GM18861 (cell line): ENCODE data around the gene DCUN1D4.

ENCODE experiments used
- ATAC-seq: cut with Tn5 transposase; IDR thresholded peaks from one replicate; pipeline ENCODE4 v1.9.1; 2021; ENCODE audit not compliant: unreplicated experiment

Gene DCUN1D4

GRCh38 chr4:51842554-51843308, at the start of gene DCUN1D4:
TSS of gene DCUN1D4 (plus strand) at chr4:51843153. CDS start at chr4:51843243, 90 bp downstream.
- peak; percentile 93 for ATAC-seq

- no peak for ATAC-seq
Observed at GRCh38 chr4:51820443-51821234, 22.3 kb upstream of the DCUN1D4 start.

- no peak for ATAC-seq
Observed at GRCh38 chr4:51825341-51825740, 17.6 kb upstream of the DCUN1D4 start.

- ATAC-seq = no peak
Observed at GRCh38 chr4:51830156-51830720, 12.7 kb upstream of the DCUN1D4 start.

GRCh38 chr4:51831133-51831532, 11.8 kb upstream of the DCUN1D4 start:
- ATAC-seq = peak; percentile 69

GRCh38 chr4:51833236-51833635, 9.7 kb upstream of the DCUN1D4 start:
- no peak for ATAC-seq

GRCh38 chr4:51835079-51835478, 7.9 kb upstream of the DCUN1D4 start:
- ATAC-seq = no peak

GRCh38 chr4:51835855-51836254, 7.1 kb upstream of the DCUN1D4 start:
- no peak for ATAC-seq

GRCh38 chr4:51836549-51836948, 6.4 kb upstream of the DCUN1D4 start:
- ATAC-seq = no peak

GRCh38 chr4:51840781-51841180, 2.2 kb upstream of the DCUN1D4 start:
- ATAC-seq = no peak

- no peak for ATAC-seq
Observed at GRCh38 chr4:51842167-51842553, 793 bp upstream of the DCUN1D4 start.

GRCh38 chr4:51843309-51844152, 578 bp downstream of the DCUN1D4 start:
- no peak for ATAC-seq

GRCh38 chr4:51844153-51845054, 1.5 kb downstream of the DCUN1D4 start:
- ATAC-seq = peak; percentile 41

GRCh38 chr4:51845055-51845426, 2.1 kb downstream of the DCUN1D4 start:
- no peak for ATAC-seq

- ATAC-seq = no peak
Observed at GRCh38 chr4:51845711-51846110, 2.8 kb downstream of the DCUN1D4 start.

GRCh38 chr4:51849430-51849829, 6.5 kb downstream of the DCUN1D4 start:
- no peak for ATAC-seq

- ATAC-seq = no peak
Observed at GRCh38 chr4:51850294-51850693, 7.3 kb downstream of the DCUN1D4 start.

- ATAC-seq = no peak
Observed at GRCh38 chr4:51851090-51851936, 8.4 kb downstream of the DCUN1D4 start.

GRCh38 chr4:51851937-51852290, 9.0 kb downstream of the DCUN1D4 start:
- no peak for ATAC-seq
